ENCODE data around the gene L3MBTL3.
A peak's percentile ranks its signal among the peaks of the same experiment; 100 is the strongest.

Gene L3MBTL3
- 57.2 reads per million, percentile 71 among the genes with 10 or more reads in this experiment for total RNA-seq

DNA sequence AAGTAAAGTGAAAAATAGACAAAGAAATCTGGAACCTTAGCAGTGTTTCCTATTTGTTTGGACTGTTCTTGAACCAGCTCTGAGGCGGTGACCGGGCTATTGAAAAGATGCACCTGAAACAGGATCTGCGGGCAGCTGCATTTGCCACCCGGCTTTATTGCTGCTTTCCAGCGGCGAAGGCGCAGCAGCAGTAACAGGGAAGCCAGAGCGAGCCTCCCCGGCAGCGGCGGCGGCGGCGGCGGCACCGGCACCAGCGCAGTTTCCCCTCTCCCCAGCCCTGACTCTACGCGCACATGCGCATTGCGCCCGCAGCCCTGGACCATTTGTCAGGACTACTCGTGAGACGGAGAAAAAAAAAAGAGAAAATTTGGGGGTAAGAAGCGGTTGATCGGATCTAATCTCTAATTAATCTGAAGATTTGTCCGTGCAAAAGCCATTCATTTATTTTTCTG, at the start of gene L3MBTL3:
TSS of gene L3MBTL3 (plus strand) at position 290 of the 452 bp plus-strand sequence. CDS start 24,119 bp downstream, outside the sequence.
- peak; percentile 82 for DNase-seq

DNA sequence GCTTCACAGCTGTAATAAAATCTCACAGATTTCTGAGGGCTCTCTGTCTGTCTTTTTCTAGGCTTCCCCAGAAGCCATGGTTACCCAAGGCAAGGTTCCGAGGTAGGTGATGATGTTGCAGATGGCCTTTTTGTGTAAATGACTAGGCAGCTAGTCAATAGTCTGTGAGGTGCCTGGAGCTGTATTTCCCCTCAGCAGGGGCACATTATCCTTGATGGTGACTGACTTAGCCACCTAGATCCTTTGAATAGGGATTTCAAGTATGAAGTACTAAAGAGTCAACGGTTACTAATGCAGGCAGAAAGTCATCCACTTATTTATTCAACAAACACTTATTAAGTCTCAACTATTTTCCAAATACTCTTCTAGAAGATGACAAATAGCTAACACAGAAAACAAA, 49.3 kb upstream of the L3MBTL3 start:
- DNase-seq = no peak

DNA sequence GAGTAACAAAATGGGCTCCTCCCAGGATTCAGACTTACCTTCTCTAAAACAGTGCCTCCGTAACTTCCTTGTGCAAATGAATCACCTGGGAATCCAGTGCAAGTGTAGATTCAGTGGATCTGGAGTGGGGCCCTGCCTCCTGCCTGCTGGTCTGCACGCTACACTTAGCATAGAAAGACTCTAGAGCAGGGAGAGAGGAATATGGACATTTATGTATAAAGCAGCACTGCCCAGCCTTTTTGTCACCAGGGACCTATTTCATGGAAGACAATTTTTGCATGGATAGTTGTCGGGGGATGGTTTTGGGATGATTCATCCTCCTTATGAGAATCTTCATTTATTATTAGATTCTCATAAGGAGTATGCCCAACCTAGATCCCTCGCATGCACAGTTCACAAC, 42.3 kb upstream of the L3MBTL3 start:
- DNase-seq = no peak

DNA sequence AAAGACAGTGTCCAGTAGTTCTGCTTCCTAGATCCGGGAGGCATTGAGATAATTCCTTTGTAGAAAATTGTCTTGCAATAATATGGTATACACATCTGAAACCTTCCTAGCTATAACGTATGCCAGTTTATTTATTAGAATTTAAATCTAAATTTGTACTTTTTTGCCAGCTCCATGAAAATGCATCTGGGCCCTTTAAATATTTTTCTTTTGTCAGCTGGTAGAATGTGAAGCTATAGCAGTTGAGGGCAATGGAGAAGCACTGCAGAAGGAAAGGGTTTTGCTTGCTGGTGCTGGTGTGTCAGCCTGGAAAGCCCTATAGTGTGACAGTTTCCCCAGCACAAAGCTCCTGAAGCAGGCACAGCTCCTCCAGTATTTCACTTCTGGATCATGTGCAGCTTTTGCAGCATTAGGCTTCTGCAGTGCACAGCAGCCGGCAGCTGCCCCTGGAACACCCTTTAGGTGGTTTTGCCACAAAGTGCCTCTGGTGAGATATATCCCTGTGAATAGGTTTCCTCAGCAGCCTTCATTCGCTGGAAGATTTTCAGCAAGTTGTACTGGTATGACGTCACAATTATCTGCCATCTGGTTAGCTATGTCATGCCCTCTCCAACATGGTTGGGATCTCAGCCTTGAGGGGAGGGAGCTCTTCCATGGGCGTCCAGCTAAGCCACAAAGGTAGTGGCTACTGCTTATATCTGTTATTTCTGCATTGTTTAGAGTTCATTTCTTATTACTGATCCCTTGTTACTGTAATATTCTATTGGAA, 40.0 kb upstream of the L3MBTL3 start:
- DNase-seq = no peak

DNA sequence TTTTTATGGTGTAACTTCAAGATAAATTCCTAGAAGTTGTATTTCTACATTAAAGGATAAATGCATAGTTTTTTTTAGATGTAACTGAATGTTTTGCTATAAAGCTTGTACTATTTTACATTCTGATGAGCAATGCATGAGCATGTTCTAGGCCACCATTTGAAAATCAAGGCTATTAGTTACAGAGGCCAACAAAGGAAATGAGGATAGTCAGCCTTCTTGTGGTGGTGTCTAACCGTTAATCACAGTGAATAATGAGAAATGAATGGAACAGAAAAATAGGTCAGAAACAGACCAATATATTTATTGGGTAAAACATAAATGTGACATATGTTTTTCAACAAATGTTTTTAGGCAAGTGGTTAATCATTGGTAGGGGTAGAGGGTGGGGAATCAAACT, 37.6 kb upstream of the L3MBTL3 start:
- DNase-seq = no peak

DNA sequence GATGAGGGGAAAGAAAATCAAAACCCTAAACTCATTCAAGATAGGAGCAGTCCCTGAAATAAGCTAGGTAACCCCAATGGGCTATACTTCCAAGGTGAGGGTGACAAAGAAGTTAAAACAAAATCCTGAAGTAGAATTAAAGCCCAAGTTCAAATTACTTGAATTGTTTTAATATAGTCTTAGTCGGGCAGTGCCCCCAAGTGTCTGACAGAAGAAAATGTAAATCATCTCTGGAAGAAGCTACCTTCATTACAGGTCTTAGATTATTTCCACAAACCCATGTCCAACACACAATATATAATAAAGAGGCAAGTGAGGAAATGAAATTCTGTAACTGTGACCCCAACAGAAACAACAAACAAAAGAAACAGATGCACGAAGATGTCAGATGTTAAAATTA, 36.8 kb upstream of the L3MBTL3 start:
- DNase-seq = no peak

DNA sequence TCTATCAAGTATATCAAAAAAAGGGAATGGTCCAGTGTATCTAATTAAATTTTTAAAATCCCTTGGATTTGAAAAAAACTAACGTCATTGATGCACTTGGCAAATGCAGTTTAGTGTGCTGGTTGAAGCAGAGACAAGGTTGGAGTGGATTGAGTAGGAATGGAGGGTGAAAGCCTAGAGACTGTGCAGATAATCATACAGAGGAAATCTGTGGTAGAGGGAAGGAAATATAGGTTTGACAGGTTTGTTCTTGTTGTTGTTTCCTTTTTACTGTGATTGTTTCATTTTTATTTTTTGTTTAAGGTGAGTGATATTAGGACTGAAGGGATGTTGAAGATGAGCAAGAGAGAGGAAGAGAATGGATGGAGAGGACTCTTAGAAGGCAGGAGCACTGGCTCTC, 29.0 kb upstream of the L3MBTL3 start:
- DNase-seq = no peak

DNA sequence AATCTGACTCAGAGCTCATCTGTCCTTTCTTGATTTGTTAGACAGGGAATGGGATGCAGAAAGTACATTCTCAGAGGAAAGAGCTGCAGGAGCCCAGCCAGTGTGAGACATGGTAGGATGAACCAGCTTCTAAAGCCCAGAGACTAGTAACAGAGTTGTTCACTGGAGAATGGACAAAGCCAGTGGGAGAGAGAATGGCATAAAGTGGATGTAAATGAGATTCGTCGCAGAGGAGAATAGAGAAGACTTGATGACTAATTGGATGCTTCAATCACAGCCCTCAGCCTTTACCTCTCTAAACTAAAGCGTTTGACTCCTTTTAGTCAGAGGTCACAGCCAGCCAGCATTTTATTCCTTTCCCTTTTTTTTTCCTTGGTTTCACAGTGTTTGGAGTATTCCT, 25.5 kb upstream of the L3MBTL3 start:
- DNase-seq = no peak

DNA sequence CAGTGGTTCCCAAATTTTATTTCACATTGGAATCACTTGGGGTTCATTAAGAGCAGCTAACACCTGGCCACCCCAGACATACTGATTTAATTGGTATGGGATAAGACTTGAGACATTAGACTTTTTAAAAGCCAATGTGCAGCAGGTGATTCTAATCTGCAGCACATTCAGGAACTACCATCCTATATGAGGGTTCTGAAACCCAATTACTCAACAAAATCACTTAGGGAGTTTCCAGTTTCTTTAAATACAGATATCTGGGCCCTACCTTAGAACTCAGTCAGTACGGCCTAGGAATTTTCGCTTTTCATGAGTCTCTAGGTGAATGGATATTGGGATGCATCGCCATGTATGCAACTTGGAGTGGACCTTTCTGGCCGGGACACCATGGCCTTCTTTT, 24.0 kb upstream of the L3MBTL3 start:
- no peak for DNase-seq

DNA sequence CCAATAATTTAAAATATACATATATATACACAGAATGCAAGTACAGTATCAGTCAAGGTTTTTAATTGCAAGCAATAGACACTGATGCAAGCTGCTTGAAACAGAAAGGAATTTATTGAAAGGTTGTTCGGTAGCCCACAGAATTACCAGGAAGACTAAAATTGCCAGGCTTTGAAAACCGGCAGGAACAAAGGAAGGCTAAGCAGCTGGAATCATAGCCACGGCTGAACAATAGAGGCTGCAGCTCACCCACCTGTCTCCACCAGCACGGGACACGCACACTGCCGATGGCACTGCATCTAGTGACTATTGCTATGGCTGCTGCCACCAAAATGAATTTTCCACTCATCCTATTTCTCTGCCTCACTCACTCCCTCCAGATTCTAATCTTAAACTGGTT, 22.0 kb upstream of the L3MBTL3 start:
- DNase-seq = no peak

DNA sequence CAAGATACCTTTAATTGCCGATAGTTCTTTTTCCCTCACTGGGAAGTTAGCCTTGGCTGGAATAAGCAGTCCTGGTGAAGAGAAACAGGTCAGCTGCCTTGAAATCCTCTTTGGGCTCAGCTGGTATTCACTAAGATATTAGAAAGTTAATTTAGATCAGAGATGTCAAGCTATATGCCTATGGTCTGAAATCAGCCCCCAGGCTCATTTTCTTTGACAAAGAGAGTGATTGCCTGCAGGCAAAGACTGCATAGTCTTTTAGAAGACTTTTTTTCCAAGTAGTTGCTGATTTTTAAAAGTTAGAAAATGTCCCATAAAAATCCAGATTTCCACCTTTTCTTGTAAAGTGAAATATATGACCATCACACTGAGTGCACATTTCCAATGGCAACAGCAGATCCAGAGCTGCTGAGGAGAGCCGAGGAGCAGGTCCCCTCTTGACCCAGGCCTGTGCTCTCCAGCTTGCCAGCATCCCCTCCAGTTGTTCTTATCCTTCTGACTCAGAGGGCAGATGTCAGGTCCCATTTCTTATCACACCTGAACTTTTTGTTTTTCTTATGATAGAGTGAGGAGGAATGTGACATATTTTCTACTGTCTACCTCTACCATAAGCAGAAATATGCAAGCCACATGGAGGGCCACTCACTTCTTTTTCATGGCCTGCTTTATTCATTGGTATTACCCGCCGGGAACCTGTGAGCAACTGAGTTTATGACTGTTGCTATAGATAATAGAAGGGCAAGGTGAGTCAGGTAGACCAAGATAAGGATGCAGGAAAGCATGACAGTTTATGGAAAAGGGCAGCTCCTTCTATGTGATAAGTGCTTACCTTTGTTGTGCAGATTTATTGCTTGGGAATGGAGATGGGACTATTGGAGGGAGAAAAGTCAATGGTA, 17.6 kb upstream of the L3MBTL3 start:
- no peak for DNase-seq

DNA sequence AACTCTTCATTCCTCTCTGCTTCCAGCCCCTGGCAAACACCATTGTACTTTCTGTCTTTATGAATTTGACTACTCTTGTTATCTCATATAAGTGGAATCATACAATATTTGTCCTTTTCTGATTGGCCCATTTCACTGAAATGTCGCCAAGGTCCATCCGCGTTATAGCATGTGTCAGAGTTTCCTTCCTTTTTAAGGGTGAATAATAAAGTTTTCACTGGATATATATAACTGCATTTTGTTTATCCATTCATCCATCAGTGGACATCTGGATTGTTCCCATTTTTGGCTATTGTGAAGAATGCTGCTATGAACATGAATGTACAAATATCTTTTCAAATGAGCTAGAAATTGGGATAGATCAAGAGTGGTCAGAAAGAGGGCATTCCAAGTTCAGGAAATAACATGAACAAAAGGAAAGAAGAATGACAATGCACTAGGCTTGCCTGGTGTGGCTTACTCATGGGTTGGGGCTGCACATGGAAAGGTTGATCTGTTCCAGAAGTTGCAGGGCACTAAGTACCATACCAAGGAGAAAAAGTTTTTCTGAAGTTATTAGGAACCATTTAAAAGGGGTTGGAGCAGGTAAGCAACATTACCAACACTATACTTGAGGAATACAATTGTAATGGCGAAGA, 10.0 kb upstream of the L3MBTL3 start:
- DNase-seq = no peak

DNA sequence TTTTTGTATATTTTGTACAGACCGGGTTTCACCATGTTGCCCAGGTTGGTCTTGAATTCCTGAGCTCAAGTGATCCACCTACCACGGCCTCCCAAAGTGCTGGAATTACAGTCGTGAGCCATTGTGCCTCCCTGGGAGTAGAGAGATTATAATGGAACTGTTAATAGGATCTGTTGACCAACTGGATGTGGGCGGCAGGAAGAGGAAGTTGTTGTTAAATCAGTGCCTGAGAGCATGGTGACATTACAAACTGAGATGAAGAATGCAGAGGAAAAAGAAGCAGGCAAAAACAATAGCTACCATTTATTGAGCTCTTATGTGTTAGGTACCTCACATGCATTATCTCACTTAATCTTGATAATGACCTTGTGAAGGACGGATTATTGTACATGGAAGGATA, 9.2 kb upstream of the L3MBTL3 start:
- DNase-seq = no peak

DNA sequence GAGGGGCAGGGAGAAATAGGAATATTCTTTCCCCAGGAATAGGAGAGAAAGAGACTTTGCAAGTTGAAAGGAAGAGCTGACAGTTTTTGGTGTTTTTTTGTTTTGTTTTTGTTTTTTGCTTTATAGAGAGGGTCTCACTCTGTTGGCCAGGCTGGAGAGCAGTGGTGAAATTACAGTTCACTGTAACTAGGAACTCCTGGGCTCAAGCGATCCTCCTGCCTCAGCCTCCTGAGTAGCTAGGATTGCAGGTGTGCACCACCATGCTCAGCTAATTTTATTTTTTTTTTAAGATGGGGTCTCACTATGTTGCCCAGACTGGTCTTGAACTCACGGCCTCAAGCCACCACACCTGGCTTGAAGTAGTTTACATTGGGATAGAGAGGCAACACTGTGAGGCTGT, 8.0 kb upstream of the L3MBTL3 start:
- DNase-seq = no peak

DNA sequence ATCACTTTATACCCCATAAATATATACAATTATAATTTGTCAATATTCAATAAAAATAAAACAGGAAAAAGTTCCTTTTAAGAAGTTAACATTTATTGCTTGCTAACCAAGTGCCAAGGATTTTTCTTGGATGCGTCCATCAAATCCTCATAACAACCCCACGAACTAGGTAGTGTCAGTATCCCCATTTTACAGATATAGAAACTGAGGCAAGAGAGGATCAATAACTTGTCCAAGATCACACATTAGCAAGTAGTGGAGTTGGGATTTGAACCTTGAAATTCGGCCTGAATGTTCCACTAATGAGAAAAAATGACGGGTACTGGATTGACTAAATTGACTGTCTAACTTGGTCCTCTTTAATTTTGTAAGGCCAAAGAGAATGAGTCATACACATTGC, 5.7 kb upstream of the L3MBTL3 start:
- no peak for DNase-seq

DNA sequence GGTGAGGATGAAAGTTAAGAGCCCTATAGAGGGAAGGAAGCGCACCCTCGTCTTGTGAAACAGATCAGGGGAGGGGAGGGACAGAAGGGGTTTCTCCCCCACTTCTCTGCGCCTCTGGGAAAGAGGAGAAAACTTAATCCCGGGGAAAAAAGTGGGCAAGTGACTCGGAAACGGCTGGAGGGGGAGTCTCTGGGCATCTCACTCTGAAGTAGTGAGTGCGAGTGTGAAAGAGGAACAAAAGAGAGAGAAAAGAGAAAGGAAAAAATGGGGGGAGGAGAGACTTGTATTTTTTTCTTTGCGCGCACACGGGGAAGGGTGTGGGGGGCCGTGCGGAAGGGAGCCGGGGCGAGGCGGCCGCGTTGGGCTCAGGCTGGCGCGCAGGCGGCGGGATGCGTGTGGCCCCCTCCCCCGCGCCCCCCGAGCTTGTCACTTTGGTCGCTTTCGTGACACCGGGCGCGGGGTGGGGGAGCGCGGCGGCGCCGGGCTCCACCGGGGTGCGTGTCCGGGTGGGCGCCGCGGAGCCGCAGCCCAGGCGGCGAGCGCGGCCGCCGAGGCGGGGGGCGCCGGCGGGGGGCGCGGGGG, 454 bp downstream of the L3MBTL3 start:
- DNase-seq = peak; percentile 29

DNA sequence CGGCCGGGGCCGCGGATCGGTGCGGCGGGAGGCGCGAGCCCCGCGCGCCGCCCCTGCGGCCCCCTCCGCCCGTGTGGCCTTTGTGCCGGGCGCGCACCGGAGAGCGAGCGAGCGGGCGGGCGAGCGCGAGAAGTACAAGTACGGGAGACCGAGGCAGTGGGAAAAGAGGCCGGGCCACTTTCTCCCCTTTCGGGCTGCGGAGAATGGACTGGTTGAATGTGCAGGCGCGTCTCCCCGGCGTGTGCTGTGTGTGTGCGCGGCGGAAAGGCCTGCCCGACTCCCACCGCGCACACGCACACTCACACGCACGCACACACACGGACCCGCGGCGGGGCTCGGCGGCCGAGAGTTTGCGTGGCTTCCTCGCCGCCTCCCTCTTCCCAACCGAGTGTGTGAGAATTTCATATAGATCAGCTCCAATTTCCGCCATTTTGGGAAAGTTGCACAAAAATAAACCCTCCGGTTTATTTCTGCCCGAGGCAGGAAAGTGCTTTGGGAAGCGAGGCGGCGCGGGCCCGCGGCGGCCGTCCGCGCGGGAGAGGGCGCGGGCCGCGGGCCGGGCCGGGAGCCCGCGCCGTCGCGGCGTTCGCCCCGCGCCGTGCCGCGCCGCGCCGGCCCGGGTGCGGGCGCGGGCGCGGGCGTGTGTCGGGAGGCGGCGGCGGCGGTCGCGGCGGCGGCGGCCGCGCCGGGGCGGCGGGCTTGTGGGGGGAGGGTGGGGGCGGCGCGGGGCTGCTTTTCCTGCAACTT, 1.1 kb downstream of the L3MBTL3 start:
- DNase-seq = peak; percentile 10

DNA sequence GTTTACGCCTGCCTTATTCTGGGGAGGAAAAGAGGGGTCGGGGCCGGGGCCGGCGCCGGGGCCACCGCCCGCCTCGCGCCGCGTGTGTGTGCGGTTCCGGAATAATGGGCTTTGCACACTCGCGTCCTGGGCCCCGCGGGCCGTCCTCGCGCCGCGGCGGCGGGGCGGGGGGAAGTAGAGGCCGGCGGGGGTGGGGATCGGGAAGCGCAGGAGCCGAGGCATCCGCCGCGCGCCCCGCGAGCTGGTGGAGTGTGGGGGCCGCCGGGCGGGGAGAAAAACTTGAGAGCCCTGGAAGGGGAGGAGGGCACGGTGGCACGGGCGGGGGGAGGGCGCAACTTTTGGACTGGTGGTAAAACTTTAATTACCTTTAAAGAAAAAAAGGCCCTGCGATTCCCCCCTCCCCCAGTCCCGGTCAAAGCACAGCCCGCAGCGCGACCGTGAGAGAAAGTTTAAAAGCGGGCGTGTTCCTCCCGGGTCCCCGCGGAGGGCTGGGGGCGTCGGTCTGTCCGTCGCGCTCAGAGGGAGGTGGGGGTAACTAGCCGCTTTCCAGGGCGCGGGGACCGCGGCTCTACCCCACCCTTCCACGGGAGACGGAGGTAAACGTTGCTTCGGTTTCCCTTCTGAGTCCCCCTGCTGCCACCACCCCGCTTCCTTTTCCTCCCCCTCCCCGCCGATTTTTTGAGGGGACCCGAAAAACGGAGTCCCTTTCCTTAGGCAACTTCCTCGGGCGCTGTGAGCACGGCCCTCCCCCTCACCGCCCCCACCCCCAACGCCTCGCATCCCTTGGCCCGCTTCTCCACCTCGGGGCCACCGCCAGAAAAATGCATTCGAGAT, 1.9 kb downstream of the L3MBTL3 start:
- peak; percentile 42 for DNase-seq

DNA sequence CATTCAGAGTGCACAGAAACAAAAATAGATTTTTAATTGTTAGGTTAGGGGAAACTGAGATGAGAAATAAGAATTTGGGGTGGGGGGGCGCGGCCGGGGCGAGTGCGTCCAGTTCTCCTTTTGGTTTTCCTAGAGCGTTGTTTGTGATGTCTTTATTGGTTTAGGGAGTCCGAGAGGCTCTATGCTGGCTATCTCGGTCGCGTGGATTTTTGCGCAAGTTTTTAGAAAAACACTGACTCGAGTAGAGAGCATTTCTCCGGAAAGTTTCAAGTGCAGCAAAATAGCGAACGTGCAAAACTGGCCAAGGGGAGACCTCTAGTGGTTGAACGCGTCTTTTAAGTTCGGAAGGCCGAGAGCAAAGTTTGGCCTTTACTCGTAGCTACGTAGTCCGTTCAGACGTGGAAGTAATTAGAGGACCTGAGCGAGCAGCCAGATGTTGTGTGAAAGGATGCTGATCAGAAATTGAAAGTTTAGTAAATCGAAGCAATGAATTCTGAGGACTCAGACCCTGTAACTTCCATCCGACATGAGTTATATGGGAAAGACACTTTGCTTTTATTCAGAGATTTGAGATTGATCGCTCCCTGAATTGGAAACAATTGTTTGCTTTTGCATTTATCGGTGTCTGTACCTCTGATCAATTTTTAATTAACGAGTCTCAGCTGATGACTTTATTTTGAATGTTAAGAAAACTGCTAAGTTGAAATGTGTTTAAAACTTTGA, 2.7 kb downstream of the L3MBTL3 start:
- DNase-seq = peak; percentile 73

DNA sequence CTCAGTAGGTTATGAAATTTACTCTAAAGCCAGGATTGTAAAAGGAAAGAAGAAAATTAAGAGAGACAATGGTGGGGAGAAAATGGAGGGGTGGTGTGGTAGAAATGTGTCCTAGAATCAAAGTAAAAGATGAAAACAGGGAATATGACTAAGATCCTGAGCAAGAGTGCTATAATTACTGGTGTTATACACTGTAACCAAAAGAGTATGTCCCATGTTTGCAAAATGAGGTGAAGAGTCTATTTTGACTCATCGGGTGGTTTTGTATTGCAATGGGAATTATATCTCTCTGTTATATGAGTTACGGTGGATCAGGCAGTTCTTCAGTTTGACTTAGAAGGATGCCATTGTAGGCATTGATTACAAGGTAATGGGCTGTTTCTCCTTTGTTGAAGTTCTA, 8.5 kb downstream of the L3MBTL3 start:
- DNase-seq = no peak

DNA sequence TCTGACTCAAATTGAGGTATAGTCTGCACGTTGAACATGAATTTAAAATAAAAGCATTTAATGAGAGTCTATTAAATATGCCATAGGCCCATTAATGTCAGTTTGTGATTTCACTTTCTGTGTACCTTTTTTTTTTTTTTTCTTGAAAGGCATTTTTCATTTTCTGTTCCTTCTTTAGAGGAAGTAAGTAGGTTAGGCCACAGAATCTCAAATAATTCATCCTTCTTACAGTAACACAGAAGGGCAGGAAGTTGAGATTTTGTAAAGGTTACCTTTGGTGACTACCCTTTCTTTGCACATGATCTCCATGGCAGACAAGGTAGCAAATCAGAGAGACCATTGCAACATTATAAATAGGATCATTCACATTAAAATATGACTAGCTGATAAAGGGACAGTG, 9.6 kb downstream of the L3MBTL3 start:
- no peak for DNase-seq

All from effector CD4-positive, alpha-beta T cell (primary cell).